GM19468 (cell line): ENCODE data around the gene EHHADH.

Source experiments
- ATAC-seq: cut with Tn5 transposase; IDR thresholded peaks from one replicate; pipeline ENCODE4 v1.9.1; 2021; ENCODE audit warnings: mild to moderate bottlenecking, moderate library complexity, moderate number of reproducible peaks; ENCODE audit not compliant: unreplicated experiment; ENCODE audit errors: extremely low read depth

Gene EHHADH

DNA sequence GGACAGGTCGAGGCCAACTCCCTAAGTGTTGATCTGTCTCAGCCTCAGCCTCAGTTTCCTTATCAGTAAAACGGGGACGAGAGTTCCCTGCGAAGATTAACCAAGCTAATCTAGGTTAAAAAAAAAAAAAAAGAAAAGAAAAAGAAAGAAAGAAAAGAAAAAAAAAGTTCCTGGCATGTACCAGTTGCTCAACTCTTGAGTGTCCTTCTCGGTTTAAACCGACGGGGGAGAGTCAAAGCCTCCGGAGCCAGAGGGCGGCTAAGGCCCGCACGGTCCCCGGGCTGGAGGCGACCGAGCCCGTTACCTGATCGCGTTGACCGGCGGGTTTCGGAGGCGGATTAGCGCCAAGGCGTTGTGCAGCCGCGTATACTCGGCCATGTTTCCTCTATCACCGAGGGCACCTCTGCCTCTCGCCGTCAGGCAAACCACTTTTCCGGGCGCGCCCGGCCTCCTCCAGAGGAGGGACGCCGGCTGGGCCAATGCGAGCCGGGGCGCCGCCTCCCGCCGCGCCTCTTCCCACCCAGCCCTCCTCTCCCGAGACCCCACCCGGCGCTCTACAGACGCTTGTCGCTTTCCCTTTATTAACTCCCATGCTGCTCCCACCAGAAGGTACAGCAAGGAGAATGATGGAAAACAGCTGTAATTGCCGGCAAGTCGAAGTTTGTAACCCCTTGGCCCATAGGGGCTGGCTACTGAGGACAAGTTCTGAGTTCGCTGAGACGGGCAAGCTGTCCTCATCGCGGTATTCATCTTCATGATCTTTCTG, at the start of gene EHHADH:
Gene EHHADH (minus strand): TSS at position 405 of the 766 bp plus-strand sequence. CDS start 27 bp downstream, at position 378.
- ATAC-seq: peak; percentile 76

GRCh38 chr3:185299918-185300426, 46.1 kb upstream of the EHHADH start:
- peak; percentile 66 for ATAC-seq

DNA sequence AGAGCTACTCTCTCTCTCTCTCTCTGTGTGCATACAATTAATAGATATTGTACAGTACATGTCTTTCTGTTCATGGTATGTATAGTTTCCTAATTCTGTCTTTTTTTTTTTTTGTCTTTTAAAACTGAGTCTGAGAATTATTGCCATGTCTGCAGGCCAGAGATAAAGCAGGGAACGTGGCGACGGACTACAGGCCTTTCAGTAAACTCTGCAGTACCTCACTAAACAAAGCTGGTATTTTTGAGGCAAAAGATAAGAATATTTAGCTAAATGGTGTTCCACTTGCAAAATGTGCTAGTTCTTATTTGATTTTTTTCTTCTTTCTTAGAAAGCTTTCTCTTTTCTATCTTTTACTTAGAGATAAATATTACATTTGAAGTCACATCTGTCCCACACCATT, 44.0 kb upstream of the EHHADH start:
- no peak for ATAC-seq

DNA sequence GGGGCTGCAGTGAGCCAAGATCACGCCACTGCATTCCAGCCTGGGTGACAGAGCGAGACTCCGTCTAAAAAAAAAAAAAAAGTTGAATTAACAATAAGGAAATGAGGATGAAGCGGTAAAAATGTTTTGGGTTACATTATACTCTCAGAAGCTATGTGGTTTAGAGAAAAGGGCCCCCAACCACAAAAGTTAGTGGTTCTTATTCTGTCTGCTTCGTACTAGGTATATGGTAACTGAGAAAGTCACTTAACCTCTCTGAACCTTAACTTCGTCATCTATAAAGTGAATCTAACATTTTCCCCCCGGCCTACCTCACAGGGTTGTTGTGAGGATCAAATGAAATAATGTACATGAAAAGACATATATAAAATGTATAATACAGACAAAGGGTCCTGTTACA, 38.4 kb upstream of the EHHADH start:
- ATAC-seq: no peak

DNA sequence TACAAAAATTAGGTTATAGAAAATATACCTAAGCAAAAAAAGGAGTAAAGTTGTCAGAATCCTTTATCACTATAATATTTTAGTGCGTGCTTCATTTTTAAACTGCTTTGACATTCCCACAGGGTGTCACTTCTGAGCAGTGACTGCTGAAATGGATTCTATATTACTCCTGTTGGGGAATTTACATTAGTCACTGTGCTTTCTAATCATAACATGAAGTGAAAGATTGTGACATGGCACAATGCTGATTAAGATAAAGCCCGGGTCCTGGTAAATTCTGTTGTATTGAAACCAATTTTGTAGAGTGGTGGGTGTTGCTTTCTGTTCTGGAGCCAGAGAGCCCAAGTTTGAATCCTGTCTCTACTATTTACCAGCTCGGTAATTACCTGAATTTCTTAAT, 36.4 kb upstream of the EHHADH start:
- no peak for ATAC-seq

DNA sequence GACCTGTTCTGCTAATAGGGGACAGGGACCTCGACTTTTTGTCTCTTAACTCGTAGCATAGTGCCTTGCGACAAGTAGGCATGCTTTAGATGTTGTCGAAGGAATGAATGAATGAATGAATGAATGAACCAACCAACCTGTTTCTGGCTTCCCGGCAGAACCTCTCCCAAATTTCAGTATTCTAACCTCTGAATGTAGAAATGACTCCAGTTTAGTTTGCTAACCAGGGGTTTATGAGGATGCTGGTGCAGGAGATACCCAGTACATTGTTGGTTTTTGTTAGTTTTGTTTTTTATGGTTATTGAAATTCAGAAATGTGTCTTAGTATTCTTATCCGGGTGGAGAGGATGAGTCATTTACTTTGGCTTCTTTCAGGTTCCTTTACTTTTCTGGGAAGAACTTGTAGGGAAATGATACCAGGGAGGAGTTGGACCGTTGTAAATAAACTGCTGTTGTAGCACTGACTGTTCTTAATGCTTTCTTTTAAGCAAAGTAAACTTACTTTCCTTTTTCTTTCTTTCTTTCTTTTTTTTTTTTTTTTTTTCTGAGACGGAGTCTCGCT, 29.6 kb upstream of the EHHADH start:
- ATAC-seq: no peak

- peak; percentile 87 for ATAC-seq
These were observed 29.0 kb upstream of the EHHADH start for GRCh38 chr3:185282696-185283373.

DNA sequence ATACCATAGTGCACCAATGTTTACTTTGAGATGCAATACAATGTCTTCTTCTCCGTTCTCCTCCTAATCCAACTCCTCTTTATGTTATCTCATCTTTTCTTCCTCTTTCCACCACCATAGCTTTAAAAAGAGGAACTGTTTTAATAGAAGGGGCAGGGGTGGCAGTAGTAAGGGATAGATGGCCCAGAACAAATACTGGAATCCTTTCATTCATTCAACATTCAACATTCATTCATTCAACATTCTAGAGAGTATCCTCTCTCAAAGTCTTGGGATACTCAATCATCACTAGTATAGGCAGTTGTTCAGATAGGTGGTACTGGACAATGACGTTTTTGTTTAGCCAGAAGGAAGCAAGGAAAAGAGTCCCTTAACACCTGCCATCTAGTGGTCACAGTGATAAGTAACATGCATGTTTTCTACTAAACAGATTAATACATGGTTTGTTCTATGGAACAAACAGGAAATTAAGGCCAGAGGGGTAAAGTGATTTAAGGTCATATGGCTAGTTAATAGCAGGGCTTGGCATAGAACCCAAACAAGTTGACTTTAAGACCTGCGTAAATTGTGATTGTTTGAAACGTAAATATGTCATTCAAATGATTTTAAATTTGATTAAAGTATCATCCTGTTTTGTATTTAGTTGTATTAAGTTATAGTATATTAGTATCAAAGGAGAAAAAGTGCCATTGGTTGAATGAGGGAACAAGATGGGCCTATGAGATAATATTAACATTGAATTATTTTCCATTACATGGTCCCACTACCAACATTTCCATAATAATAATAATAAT, 26.9 kb upstream of the EHHADH start:
- peak; percentile 26 for ATAC-seq

DNA sequence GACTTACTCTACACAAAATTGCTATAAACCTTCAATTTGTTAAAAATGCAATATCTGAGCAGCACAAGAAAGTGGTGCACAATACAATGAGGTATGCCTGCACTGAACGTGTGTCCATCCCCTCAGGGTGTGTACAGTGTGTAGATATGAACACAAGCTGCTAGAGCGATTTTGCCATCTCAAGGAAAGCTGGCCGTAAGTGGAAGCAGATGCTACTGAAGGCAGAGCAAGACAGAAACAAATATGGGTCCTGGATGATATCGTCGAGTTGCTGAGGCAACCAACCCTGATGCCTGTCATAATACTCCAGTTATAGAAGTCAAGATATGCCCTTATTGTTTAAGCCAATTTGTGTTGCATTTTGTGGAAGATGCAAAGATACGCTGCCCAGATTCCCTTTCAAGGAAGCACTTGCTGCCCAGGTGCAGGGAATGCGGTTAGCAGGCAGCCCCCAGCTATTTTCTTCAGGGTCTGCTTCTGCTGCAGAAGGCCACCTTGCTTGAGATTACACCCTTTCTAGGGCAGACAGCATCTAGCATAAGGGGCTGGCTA, 25.8 kb upstream of the EHHADH start:
- ATAC-seq: no peak

DNA sequence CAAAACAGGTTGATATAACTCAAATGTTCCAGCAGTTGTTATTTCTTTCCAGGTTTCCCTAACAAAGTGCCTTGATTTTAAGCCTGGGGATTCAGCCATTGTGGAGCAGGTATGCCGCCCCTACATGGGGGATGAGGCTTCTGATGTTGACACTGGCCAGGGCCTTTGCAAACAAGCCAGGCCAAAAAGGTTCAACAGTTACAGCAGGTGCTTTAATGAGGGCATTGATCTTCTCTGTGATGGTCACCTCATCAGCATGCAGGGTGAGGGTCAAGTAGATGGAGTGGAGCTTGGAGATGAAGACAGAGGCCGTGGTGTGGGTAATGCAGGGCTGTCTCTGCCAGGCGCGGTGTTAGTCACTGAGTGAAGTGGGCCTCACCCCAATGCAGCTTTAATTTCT, 22.6 kb upstream of the EHHADH start:
- no peak for ATAC-seq

- ATAC-seq: no peak
These were observed 18.2 kb upstream of the EHHADH start for GRCh38 chr3:185272033-185272432.

DNA sequence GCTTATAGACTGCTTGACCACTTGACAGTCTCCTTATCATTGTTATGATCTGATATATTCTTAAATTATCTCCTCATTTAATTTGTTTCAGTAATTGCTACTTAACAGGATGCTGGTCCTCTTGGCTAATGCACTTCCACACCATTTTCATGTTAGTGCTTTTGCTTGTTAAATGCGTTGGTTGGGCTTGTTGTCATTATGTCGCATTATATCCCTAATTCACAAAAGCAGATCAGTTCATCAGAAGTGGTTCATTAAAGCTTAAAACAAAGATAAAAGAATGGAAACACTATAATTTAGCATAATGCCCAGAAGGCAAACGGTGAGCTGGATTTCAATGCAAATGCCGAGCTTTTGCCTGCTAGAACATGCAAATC, 17.1 kb upstream of the EHHADH start:
- ATAC-seq: no peak

GRCh38 chr3:185270262-185270955, 16.6 kb upstream of the EHHADH start:
- no peak for ATAC-seq

DNA sequence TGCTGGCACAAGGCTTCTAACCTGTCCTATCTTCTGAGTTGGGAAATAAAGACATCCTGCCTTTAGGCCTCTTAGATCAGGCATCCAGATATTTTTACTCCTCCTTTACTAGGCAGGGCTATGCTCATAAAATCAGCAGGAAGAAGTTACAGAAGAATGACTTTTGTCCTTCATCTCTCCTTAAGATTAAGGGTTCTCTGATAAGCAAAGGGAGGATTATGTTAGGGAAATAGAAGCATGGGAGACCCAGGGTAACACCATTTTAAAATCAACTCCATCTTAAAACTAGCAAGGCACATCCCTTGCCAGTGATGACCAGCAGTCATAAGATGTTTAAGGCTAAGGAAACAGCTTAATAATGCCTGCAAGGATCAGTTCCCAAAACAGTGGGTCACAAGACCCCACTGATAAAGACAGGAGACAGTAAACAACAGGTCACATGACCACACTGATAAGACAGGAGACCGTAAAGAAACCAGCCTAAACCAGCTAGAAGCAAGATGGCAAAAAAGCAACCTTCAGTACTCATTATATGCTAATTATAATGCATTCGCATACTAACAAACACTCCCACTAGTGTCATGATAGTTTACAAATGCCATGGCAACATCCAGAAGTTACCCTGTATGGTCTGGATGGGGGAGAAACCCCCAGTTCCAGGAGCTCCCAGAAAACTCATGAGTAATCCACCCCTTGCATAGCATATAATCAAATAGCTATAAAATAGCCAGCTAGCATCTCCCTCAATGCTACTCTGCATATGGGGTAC, 14.5 kb upstream of the EHHADH start:
- ATAC-seq: no peak

DNA sequence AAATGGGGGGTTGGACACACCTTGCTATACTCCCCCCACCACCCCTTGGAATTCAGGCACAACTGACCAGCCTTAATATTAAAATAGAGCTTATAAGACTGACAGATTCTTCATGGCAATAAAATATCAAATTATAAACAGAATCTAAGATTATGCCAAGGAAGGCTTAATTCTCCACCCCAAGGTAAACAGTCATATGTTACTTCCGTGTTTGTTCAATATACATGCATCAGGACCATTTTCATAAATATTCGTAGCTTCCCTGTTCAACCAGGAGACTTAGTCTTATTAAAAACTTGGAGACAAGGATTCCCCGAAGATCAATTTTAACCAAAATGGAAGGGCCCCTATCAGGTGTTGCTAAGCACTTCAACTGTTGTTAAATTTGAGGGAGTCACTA, 13.3 kb upstream of the EHHADH start:
- ATAC-seq: no peak

GRCh38 chr3:185264849-185265553, 11.2 kb upstream of the EHHADH start:
- ATAC-seq: no peak

- no peak for ATAC-seq
These were observed 9.6 kb upstream of the EHHADH start for GRCh38 chr3:185263423-185263822.

GRCh38 chr3:185257334-185257733, 3.5 kb upstream of the EHHADH start:
- ATAC-seq: no peak
